GM21390 (cell line): ENCODE results near the gene MED22.
A peak's percentile ranks its signal among the peaks of the same experiment; 100 is the strongest.

Source experiments
- ATAC-seq: cut with Tn5 transposase; IDR thresholded peaks from one replicate; pipeline ENCODE4 v1.9.1; 2021; ENCODE audit not compliant: unreplicated experiment

MED22 gene

DNA sequence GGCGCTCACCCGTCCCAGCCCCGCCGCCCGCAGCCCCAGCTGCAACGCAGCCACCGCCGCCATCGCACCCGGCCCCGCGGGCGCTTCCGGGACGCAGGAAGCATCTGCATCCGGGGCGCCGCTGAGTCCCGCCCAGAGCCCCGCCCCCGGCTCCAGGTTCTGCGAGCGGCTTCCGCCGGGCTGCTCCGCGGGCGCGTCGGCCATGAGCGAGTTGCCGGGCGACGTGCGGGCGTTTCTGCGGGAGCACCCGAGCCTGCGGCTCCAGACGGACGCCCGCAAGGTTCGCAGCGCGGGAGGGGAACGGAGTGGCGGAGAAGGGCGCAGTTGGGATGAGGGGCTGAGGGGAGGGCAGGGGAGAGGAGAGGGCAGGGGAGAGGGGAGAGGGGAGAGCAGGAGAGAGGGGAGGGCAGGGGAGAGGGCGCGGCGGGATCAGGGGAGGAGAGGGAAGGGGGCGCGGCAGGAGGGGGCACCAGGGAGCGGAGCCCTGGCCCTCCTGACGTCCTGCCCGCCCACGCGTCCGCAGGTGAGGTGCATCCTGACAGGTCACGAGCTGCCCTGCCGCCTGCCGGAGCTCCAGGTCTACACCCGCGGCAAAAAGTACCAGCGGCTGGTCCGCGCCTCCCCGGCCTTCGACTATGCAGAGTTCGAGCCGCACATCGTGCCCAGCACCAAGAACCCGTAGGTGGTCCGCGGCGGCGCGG is 8.6 kb upstream of the MED22 start, which contains the start of the genes SURF1 and SURF2:
Gene SURF1 (minus strand): TSS at position 97 of the 701 bp plus-strand sequence. CDS start 34 bp downstream, at position 63.
Gene SURF2 (plus strand): TSS at position 160 of the 701 bp plus-strand sequence. CDS start 43 bp downstream, at position 203.
- ATAC-seq, result peak; percentile 68

DNA sequence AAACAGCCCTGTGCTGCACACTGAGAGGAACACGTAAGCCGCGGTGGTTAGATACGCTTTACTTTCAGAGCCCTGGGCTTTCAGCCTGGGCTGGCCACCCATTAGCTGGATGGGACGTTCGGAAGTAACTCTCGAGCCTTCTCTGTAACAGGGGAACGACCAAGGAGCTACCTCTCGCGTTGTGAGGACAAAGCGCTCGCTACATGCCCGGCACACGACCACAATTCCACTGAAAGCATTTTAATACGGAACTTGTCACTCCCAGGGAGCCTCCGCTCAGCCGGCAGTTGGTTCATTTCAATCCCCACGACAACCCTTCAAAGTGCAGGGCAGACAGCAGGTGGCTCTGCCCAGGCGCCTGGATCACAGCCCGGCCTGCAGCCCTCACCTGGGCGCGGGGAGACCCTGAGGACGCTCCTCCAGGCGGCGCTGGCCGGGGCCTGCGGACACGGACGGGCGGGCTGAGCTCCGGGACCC is 8.0 kb upstream of the MED22 start:
- peak; percentile 39 for ATAC-seq

DNA sequence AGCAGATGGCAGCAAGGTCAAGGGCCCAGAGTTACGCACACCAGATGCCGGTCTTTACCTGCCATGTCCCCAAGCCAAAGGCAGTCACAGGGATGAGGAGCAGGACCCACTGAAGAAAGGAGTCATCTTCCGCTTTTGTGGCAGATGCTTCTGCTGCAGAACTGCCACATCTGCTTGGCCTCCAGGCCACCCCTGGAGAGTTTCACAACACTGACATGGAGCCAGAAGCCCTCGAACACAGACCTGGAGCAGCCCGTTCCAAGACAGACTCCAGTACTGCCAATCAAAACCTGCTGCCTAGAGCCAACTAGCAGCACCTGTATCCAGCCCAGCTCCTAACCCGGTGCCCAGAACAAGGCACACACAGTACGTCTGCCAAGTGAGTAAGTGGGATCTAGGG is 6.8 kb upstream of the MED22 start:
- ATAC-seq, result no peak

DNA sequence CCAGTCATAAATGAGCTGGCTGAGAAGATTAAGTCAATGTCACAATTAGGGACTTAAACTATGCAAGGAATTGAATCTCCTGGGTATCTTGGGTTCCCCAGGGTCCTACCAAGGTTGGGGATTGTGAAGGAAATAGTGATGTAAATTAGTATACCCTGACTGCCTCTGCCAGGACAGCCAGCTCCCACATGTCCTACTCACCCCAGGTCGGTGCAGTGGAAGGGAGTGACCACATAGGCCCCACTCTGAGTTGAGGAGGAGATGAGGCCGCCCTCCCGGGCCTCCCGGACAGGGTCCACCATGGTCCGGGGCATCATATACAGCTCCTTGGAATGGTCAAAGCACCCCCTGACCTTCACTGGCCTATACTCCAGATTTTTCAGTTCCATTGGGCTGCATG is 5.6 kb upstream of the MED22 start:
- ATAC-seq, result no peak

DNA sequence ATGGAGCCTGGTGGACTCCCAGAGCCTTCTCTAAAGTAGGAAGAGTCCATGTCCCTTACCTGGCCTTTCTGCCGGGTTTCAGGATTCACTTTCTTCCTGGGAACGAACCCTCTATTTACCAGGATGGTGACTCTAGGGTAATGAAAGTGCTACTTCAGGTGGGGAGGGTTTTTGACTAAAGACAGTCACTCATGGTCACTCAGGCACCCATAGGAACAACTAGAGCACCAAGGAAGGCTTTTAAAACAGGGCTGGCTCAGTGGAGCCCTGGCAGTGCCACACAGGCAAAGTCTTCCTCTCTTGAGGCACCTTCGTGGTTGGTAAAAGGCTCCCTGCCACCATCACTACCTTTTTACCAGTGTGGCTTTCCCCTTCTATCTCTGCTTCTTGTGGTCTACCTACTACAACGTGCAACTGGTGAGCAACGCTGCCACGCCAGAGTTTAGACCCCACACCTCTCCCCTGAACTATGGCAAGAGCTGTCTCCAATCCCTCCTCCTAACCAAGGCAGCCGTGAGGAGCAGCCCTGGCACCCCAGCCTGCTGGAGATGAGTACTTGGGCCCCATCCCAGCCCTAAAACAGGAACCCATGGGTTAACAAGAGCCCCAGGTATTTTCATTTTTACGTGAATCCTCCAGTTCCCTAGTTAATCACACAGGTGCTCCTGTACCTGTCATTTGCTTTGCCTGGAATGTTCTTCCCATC is 4.9 kb upstream of the MED22 start:
- no peak for ATAC-seq

DNA sequence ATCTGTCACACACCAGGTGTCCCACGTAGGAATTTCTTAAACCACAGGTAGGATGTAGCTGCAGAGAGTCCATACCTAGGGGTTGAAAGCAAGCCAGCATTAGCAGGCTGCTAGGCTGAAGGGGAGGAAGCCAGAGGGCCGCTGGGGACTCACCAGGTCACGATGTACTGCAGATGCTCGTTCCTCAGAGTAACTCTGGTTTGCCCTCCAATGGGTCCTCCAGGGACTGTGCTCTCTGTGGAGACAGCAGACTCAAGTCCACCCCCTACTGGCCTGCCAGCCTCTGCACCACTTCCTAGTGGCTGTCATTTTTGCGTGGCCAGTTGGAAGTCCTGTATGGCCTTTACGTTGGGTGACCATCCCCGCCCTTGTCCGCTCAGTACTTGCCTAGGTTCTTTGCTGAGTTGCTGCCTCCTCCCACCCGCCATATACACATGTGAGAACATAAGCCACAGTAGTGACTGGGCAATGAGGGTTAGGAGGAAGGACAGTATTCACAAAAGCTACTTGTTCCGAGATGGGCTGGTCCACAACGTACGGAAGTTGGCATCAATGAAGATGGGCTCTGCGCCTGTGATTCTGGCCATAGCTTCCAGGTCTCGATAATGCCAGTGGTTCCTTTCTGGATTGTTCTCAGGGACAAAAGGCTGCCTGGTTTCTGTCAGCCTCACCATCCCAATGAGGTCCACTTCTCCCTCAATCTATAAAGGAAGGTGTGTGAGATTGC is 4.1 kb upstream of the MED22 start:
- ATAC-seq, result no peak

DNA sequence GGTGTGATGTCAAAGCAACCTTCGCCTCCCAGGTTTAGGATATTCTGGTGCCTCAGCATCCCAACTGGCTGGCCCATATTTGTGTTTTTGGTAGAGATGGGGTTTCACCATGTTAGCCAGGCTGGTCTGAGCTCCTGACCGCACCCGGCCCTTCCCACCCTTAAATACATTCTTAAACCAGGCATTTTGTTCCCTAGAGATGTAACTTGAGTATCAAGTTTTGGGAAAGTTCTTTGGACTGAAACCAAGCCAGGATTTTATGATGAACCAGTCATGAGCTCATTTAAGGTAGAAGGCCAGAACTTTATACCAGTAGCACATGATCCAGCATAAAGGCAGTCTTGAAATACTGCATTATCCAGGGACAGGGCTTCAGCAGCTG is 3.6 kb upstream of the MED22 start:
- ATAC-seq, result no peak

DNA sequence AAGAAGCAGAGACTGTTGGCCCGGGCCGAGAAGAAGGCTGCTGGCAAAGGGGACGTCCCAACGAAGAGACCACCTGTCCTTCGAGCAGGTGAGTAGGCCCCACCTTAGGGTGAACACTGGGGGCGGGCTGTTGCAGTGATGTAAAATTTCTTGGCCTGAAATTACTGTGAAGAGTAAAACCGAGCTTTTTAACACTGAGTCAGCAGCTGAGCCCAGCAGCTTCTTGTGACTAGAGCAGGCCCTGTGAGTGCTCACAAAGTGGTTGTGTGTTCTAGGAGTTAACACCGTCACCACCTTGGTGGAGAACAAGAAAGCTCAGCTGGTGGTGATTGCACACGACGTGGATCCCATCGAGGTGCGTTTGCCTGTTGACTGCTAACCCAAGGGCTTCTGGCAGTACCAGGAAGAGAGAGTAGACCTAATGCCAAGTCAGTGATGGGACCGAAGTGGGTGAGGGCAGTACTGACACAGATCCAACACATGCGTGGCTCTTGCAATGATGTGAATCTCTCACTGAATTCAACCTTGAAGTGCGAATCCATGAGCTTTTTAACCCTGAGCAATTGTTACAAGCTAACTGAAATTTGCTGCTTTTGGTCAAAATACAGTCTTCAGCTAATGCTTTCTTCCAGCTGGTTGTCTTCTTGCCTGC is 2.2 kb upstream of the MED22 start:
- no peak for ATAC-seq

DNA sequence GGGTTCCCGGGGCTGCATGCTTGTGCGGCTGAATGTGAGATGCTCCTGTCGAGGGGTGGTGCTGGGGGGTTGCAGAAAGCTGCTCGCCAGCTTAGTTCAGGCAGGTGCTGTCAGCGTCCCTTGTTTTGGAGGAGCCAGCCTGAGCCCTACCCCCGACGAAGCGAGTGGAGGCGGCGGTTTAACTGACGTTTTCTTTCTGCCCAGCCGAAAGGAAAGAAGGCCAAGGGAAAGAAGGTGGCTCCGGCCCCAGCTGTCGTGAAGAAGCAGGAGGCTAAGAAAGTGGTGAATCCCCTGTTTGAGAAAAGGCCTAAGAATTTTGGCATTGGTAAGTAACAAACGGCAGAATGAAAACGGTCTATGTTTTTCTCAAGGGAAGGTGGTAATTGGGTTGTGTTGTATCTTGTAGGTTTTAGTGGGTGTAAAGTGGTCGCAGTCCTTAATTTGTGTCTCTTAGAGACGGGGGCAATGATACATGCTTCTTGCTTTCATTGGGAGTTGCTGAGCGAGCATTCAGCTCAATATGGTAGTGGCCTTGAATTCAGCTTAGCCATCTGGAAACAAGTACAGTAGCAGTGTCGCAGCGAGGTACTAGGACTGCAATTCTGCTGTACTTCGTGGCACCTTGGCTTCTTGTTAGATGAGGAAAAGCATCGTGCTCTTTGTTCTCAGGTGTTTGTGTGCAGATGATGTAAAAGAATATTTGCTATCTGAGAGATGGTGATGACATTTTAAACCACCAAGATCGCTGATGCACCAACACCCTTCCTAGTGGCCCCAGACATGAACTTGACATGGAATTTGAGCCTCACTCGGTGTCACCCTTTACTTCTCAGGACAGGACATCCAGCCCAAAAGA is 1.0 kb upstream of the MED22 start:
- ATAC-seq, result no peak

DNA sequence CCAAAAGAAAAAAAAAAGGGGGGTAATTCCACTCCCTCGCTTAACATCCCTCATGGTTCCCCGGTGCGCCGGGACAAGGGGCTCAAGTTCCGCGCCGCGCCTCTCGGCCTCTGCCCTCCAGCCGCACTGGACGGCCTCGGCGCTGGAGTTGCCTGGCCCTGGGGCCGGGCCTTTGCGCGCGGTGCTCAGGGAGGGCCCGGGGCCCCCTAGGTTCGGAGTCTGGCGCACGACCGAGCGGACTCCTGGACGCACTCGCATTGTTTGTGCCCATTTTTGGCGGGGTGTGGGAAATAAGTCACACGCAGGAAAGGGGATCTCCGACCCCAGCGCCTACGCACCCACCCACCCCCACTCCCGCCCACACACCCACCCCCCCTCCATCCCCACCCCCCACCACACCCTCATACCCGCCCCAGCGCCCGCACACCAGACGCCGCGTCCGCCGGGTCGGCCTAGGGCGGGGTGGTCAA is 381 bp downstream of the MED22 start:
- ATAC-seq, result peak; percentile 40

DNA sequence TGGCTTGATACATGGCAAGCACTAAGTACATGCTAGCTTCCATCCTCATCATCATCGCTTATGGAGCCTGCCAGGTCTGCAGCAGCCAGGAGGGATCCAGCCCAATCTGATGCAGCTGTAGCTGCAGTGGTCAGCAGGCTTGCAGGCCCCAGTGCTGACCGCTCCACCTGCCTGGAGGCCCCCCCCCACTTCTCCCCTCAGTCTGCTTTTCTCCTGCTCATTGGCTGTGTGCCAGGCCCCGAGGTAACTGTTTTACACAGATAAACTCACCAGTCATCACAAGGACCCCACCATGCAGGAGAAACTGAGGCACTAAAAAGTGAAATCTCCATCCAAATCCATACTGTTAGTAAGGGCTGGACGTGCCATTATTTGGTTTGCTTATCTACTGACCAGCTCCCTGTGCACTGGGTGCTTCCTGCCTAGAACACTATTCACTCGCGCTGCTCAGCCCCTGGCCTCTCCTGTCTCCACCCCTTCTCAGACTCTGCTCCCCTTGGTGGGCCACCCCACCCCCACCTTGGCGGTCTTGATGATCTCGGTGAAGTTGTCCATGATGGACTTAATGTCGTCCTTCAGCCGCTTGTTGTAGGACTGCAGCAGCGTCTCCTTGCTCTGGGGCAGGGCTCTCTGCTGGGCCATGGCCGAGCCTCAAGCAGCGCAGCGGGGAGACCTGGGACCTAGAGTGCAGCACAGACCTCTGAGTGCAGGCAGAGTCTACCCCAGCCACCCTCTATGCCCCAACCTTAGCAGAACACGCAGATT is 1.7 kb downstream of the MED22 start:
- no peak for ATAC-seq

DNA sequence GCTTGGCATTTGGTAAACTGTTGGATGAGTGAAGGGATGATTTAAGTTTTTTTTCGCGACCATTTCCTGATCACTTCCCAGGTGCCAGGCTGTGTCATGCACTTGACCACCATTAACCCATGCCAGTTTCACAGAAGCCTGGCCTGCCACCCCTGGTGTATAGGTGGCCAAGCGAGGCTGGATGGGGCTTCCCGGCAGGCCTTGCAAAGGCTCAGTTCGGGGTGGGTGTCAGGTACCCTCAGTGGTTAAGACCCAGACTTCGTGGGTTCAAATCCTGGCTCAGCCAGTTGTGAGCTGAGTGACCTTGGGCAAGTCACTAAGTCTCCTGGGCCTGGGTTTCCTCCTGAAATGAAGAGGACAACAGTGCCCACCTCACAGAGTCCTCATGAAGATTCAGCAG is 2.3 kb downstream of the MED22 start:
- ATAC-seq, result no peak

DNA sequence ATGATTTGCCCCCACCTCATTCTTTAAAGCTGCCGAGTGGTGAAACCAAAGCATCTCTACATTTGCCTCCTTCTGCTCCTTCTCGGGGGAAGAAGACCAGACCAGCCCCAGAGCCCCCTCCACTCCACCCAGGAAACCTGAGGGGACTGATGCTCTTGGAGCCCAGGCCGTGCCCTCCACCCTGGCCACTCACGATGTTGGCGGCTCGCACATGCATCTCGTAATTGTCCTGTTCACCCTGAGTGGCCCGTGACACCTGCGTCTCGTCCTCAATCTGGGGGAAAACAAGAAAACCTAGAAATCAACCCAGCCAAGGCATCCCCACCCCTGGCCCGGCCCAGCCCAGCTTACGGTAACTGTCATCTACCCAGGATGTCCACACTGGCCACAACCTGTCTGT is 3.0 kb downstream of the MED22 start:
- ATAC-seq, result no peak

DNA sequence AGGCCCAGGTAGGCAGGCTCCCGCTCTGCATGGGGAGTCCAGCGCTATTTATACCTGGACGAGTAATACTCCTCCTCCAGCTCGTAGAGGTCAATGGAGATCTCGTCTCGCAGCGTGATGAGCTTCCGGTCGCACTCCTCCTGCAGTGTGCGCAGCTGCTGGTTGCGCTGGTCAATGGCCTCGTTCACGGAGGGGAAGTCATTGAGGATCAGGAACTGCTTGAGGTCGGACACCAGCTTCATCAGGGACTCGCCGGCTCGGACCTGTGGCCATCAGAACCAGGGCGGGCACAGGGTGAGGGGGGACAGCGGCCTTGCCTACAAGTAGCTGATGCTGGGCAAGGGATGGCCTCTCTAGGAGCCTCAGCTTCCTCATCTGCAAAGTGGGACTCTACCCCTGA is 3.9 kb downstream of the MED22 start:
- no peak for ATAC-seq

DNA sequence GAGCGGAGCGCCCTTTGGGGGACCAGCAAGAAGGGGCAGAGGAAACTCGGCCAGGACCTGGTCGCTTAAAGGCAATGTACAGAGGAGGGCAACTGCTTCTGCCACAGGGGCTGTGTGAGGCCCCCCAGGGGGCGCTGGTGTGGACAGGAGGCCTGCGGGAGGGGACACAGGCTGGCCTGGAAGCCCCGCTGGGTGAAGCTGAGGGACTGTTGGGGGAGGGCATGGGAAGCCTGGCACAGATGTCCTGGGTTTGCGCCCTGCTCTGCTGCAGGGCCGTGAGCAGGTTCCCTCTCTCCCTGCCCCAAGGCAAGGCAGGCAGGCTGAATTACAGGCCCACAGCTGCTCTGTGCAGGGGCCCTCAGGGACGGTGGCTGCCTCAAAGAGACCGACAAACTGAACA is 5.4 kb downstream of the MED22 start:
- ATAC-seq, result no peak

DNA sequence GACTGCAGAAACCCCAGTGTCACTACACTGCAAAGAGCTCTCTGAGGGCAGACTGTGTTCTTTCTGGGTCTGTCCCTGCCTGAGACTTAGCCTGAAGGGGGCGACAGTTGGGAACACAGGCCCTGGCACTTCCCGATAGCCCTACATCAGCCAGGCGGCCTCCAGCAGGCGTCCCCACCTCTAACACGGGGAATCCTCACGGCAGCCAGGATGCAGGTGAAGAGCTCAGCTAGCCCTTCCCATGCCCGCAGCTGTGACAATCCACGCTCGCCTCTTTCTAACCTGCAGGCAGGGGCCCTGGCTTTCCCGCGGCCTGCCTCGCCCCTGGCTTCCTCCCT is 5.9 kb downstream of the MED22 start:
- no peak for ATAC-seq

DNA sequence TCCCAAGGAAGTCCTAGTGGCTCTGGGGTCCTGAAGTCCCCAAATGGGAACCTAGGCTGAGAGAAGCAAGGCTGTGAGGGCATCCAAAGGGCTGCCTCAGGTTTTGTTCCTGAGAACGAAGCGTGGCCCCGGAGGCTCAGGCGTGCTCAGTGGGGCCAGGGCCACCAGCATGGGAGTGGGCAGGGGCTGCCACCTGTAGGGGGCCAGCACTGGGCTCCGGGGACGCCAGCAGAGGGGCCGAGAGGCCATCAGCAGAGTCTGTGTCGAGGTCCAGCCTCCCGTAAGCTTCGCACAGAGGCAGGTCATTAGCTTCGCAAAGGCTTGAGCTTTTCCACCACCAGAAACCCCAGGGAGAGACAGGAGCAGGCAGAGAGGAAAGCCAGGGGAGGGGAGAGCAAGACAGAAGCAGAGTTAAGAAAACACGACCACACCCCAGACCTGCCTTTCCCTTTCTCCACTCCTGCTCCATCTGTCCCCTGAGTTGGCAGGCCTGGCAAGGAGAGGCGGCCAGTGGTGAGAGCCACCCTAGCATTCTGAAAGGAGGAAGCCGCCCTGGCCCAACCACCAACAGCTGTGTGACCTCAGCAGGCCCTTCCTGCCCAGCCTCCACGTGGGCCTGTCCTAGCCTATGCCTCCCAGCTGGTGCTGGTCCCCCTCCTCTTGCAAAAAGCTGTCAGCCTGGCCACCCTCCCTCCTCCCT is 6.4 kb downstream of the MED22 start:
- ATAC-seq, result no peak

DNA sequence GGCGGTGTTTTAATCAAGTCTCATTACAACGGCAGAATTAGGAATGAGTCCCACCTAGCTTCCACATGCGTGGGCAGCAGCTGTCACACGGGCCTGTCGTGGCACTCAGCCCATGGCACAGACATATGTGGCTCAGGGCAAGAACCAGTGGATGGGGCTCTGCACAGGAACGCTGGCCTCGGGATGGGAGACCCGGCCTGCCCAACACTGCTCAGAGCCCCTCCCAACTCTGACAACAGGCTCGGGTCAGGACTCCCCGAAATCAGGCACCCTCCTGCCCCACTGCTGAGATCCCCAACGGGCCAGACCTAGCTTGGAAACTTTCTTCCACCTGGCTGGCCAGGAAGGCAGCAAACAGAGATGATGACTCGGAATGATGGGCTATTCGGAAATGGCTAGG is 7.0 kb downstream of the MED22 start:
- no peak for ATAC-seq

DNA sequence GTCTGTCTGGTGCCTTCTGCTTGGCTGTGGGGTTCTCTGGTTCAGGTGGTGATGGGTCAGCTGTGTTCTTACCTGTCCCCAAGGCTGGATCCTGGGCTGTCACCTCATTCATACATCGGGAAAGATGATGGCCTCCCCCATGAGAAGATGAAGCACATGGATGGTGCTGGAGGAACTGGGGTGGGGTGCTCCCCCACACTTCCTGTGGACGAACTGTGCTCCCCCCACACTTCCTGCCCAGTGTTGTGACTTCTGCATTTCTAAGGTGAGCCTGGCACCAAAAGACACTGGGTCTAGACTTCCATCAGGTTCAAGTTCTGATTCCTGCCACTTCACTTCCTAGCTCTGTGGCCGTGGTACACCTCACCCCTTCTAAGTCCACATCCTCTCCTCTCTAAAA is 7.7 kb downstream of the MED22 start:
- ATAC-seq, result no peak
